ENCODE data around the gene MTMR11. TPM values are rescaled to one million over a fixed set of nuclear protein-coding genes. Genes with fewer than 3 reads are reported as not detected.

The MTMR11 gene
- total and polyA plus RNA-seq, 2 of the 13 experiments (the other 11 are each of a cell fraction or from before 2014, with no cell fraction given), result 0.49 to 2.8 TPM

DNA sequence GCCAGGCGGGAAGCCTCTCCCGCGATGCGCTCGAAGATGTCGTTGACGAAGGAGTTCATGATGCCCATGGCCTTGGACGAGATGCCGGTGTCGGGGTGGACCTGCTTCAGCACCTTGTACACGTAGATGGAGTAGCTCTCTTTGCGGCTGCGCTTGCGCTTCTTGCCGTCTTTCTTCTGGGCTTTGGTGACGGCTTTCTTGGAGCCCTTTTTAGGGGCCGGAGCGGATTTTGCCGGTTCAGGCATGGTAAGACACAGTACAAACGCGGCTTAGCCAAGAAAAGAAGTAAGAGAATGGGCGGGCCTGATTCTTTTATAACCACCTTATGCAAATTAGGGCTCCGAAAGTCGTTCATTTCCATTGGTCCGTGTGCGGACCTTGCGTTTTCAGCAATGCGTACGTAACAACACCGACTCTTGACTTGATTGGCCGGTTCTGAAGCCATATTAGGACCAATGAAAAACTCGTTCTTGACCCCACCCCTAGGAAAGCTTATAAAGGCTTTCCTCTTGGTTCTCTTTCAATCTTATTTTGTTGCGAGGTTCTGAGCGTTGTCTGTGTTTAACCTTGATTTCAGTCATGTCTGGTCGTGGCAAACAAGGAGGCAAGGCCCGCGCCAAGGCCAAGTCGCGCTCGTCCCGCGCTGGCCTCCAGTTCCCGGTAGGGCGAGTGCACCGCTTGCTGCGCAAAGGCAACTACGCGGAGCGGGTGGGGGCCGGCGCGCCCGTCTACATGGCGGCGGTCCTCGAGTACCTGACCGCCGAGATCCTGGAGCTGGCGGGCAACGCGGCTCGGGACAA is 50.1 kb downstream of the MTMR11 start (continued):
- TF ChIP-seq TOPORS (CRISPR knock-in tag; IDR thresholded peaks at IDR 0.05), result peak; percentile 33; the same call in 1 of the 2 replicates
- no peak for TF ChIP-seq RBAK (CRISPR knock-in tag; IDR thresholded peaks at IDR 0.05)
- peak; percentile 18; the same call in 1 of the 2 replicates for TF ChIP-seq MAX (IDR thresholded peaks at IDR 0.05)
- TF ChIP-seq ZNF614 (CRISPR knock-in tag; IDR thresholded peaks at IDR 0.05; ENCODE audit: borderline replicate concordance), result no peak; the same call in 1 of the 2 replicates
- TF ChIP-seq ATF1 (CRISPR knock-in tag; IDR thresholded peaks at IDR 0.05), result peak; percentile 89
- TF ChIP-seq NR2F2 (IDR thresholded peaks at IDR 0.05; ENCODE audit: borderline replicate concordance, low read depth), result no peak; the same call in 1 of the 2 replicates
- TF ChIP-seq ZNF343 (CRISPR knock-in tag; IDR thresholded peaks at IDR 0.05), result 0 out of 2 replicates have a peak, but pooled peaks have one; percentile 13
- TF ChIP-seq, protein P1, sequence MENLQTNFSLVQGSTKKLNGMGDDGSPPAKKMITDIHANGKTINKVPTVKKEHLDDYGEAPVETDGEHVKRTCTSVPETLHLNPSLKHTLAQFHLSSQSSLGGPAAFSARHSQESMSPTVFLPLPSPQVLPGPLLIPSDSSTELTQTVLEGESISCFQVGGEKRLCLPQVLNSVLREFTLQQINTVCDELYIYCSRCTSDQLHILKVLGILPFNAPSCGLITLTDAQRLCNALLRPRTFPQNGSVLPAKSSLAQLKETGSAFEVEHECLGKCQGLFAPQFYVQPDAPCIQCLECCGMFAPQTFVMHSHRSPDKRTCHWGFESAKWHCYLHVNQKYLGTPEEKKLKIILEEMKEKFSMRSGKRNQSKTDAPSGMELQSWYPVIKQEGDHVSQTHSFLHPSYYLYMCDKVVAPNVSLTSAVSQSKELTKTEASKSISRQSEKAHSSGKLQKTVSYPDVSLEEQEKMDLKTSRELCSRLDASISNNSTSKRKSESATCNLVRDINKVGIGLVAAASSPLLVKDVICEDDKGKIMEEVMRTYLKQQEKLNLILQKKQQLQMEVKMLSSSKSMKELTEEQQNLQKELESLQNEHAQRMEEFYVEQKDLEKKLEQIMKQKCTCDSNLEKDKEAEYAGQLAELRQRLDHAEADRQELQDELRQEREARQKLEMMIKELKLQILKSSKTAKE (CRISPR knock-in tag; IDR thresholded peaks at IDR 0.05; ENCODE audit: borderline replicate concordance), result no peak
- TF ChIP-seq, protein P2, sequence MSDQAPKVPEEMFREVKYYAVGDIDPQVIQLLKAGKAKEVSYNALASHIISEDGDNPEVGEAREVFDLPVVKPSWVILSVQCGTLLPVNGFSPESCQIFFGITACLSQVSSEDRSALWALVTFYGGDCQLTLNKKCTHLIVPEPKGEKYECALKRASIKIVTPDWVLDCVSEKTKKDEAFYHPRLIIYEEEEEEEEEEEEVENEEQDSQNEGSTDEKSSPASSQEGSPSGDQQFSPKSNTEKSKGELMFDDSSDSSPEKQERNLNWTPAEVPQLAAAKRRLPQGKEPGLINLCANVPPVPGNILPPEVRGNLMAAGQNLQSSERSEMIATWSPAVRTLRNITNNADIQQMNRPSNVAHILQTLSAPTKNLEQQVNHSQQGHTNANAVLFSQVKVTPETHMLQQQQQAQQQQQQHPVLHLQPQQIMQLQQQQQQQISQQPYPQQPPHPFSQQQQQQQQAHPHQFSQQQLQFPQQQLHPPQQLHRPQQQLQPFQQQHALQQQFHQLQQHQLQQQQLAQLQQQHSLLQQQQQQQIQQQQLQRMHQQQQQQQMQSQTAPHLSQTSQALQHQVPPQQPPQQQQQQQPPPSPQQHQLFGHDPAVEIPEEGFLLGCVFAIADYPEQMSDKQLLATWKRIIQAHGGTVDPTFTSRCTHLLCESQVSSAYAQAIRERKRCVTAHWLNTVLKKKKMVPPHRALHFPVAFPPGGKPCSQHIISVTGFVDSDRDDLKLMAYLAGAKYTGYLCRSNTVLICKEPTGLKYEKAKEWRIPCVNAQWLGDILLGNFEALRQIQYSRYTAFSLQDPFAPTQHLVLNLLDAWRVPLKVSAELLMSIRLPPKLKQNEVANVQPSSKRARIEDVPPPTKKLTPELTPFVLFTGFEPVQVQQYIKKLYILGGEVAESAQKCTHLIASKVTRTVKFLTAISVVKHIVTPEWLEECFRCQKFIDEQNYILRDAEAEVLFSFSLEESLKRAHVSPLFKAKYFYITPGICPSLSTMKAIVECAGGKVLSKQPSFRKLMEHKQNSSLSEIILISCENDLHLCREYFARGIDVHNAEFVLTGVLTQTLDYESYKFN (CRISPR knock-in tag; conservative IDR thresholded peaks at IDR 0.05), result no peak
- TF ChIP-seq SETDB1 (CRISPR knock-in tag; IDR thresholded peaks at IDR 0.05; ENCODE audit: borderline replicate concordance), result no peak
- no peak for TF ChIP-seq HOMEZ (CRISPR knock-in tag; IDR thresholded peaks at IDR 0.05; ENCODE audit: low read depth)
- TF ChIP-seq ZMAT3 (CRISPR knock-in tag; conservative IDR thresholded peaks at IDR 0.05), result 0 out of 2 replicates have a peak, but pooled peaks have one; percentile 22
- TF ChIP-seq, protein P3, sequence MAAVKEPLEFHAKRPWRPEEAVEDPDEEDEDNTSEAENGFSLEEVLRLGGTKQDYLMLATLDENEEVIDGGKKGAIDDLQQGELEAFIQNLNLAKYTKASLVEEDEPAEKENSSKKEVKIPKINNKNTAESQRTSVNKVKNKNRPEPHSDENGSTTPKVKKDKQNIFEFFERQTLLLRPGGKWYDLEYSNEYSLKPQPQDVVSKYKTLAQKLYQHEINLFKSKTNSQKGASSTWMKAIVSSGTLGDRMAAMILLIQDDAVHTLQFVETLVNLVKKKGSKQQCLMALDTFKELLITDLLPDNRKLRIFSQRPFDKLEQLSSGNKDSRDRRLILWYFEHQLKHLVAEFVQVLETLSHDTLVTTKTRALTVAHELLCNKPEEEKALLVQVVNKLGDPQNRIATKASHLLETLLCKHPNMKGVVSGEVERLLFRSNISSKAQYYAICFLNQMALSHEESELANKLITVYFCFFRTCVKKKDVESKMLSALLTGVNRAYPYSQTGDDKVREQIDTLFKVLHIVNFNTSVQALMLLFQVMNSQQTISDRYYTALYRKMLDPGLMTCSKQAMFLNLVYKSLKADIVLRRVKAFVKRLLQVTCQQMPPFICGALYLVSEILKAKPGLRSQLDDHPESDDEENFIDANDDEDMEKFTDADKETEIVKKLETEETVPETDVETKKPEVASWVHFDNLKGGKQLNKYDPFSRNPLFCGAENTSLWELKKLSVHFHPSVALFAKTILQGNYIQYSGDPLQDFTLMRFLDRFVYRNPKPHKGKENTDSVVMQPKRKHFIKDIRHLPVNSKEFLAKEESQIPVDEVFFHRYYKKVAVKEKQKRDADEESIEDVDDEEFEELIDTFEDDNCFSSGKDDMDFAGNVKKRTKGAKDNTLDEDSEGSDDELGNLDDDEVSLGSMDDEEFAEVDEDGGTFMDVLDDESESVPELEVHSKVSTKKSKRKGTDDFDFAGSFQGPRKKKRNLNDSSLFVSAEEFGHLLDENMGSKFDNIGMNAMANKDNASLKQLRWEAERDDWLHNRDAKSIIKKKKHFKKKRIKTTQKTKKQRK (IDR thresholded peaks at IDR 0.05; ENCODE audit: low read length), result no peak
- TF ChIP-seq ETV6 (CRISPR knock-in tag; conservative IDR thresholded peaks at IDR 0.05), result no peak
- no peak for TF ChIP-seq AGO1 (IDR thresholded peaks at IDR 0.05; ENCODE audit: low read depth, low read length, poor library complexity, severe bottlenecking)
- TF ChIP-seq ZNF607 (CRISPR knock-in tag; IDR thresholded peaks at IDR 0.05; ENCODE audit: borderline replicate concordance), result no peak
- TF ChIP-seq MED13 (CRISPR knock-in tag; IDR thresholded peaks at IDR 0.05), result peak; percentile 79
- no peak for TF ChIP-seq KLF11 (CRISPR knock-in tag; IDR thresholded peaks at IDR 0.05)
